ENCODE measurements around the gene BTBD6. TPM values are rescaled to one million over a fixed set of nuclear protein-coding genes. Genes with fewer than 3 reads are reported as not detected.

The BTBD6 gene
- total and polyA plus RNA-seq, 2 experiments from 2014 or later = 2.2 to 11.6 TPM

DNA sequence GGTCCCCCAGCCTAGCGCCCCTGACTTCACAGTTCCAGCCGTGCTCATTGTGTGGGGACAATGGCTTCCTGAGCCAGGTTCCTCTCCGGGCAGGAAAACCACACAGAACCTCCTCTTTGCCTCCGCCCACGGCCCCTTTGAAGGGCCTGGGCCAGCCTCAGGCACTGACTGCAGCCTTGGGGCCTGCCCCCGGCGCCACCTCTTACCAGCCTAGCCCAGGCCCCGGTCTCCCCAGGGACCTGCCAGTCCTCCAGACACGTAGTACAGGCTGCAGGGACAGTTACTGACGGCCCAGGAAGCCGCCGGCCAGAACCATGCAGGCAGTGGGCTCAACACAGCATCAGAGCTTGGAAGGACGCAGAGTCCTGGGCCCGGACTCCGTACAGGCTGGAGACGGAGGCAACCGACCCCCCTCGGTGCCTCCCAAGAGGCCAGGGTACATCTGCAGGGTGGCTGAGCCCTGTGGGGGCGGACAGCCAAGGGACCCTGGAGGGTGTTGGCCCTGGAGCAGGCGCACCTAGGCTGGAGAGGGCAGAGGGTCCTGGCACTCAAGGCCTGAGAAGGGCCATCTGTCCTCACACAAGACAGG is 46.3 kb upstream of the BTBD6 start (continued):
- TF ChIP-seq, protein P1, sequence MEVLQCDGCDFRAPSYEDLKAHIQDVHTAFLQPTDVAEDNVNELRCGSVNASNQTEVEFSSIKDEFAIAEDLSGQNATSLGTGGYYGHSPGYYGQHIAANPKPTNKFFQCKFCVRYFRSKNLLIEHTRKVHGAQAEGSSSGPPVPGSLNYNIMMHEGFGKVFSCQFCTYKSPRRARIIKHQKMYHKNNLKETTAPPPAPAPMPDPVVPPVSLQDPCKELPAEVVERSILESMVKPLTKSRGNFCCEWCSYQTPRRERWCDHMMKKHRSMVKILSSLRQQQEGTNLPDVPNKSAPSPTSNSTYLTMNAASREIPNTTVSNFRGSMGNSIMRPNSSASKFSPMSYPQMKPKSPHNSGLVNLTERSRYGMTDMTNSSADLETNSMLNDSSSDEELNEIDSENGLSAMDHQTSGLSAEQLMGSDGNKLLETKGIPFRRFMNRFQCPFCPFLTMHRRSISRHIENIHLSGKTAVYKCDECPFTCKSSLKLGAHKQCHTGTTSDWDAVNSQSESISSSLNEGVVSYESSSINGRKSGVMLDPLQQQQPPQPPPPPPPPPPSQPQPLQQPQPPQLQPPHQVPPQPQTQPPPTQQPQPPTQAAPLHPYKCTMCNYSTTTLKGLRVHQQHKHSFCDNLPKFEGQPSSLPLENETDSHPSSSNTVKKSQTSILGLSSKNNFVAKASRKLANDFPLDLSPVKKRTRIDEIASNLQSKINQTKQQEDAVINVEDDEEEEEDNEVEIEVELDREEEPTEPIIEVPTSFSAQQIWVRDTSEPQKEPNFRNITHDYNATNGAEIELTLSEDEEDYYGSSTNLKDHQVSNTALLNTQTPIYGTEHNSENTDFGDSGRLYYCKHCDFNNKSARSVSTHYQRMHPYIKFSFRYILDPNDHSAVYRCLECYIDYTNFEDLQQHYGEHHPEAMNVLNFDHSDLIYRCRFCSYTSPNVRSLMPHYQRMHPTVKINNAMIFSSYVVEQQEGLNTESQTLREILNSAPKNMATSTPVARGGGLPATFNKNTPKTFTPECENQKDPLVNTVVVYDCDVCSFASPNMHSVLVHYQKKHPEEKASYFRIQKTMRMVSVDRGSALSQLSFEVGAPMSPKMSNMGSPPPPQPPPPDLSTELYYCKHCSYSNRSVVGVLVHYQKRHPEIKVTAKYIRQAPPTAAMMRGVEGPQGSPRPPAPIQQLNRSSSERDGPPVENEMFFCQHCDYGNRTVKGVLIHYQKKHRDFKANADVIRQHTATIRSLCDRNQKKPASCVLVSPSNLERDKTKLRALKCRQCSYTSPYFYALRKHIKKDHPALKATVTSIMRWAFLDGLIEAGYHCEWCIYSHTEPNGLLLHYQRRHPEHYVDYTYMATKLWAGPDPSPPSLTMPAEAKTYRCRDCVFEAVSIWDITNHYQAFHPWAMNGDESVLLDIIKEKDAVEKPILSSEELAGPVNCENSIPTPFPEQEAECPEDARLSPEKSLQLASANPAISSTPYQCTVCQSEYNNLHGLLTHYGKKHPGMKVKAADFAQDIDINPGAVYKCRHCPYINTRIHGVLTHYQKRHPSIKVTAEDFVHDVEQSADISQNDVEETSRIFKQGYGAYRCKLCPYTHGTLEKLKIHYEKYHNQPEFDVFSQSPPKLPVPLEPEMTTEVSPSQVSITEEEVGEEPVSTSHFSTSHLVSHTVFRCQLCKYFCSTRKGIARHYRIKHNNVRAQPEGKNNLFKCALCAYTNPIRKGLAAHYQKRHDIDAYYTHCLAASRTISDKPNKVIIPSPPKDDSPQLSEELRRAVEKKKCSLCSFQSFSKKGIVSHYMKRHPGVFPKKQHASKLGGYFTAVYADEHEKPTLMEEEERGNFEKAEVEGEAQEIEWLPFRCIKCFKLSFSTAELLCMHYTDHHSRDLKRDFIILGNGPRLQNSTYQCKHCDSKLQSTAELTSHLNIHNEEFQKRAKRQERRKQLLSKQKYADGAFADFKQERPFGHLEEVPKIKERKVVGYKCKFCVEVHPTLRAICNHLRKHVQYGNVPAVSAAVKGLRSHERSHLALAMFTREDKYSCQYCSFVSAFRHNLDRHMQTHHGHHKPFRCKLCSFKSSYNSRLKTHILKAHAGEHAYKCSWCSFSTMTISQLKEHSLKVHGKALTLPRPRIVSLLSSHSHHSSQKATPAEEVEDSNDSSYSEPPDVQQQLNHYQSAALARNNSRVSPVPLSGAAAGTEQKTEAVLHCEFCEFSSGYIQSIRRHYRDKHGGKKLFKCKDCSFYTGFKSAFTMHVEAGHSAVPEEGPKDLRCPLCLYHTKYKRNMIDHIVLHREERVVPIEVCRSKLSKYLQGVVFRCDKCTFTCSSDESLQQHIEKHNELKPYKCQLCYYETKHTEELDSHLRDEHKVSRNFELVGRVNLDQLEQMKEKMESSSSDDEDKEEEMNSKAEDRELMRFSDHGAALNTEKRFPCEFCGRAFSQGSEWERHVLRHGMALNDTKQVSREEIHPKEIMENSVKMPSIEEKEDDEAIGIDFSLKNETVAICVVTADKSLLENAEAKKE (CRISPR knock-in tag; IDR thresholded peaks at IDR 0.05) = no peak
- no peak for TF ChIP-seq JUNB (IDR thresholded peaks at IDR 0.05; ENCODE audit: unreplicated experiment)
- TF ChIP-seq EZH2 (IDR thresholded peaks at IDR 0.05; ENCODE audit: low read depth, unreplicated experiment) = no peak
- TF ChIP-seq, protein P2, sequence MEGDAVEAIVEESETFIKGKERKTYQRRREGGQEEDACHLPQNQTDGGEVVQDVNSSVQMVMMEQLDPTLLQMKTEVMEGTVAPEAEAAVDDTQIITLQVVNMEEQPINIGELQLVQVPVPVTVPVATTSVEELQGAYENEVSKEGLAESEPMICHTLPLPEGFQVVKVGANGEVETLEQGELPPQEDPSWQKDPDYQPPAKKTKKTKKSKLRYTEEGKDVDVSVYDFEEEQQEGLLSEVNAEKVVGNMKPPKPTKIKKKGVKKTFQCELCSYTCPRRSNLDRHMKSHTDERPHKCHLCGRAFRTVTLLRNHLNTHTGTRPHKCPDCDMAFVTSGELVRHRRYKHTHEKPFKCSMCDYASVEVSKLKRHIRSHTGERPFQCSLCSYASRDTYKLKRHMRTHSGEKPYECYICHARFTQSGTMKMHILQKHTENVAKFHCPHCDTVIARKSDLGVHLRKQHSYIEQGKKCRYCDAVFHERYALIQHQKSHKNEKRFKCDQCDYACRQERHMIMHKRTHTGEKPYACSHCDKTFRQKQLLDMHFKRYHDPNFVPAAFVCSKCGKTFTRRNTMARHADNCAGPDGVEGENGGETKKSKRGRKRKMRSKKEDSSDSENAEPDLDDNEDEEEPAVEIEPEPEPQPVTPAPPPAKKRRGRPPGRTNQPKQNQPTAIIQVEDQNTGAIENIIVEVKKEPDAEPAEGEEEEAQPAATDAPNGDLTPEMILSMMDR (conservative IDR thresholded peaks at IDR 0.05; ENCODE audit: low read depth in 2 of 2) = no peak

DNA sequence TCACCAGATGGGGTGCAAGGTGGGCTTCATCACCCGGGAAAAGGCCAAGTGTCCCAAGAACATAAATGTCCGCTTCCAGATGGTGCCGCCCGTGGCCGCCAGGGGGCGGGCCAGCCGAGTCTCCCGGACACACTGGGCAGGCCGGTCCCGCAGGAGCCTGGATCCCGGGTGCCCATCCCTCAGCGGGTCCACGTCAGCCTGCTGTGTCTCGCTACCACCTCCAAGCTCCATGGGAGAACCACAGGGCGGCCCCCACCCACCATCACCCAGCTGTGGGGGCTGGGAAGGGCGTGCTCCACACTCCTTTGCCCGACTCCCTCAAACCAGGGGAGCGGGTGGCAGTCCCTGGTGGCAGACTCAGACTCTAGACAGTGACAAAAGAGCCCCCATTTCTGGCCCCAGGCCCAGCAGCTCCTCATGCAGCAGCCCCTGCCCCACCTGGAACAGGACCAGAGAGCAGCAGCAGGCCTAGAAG is 45.2 kb upstream of the BTBD6 start:
- Histone ChIP-seq H3F3A (replicated peaks; ENCODE audit: low read depth) (no peaks in the 10 kb centered on the region), H3K27me3 (ENCODE audit: insufficient read depth) (no peaks in the 10 kb centered on the region), H3K4me2 (peak overlapping the region; percentile 67; the same call in 1 of the 2 replicates), H3K9me2 (ENCODE audit: insufficient read depth) (no peaks in the 10 kb centered on the region), H3K27ac (ENCODE audit: low read depth) (no peak overlapping the region), H3K79me2 (replicated peaks; ENCODE audit: insufficient read depth) (no peaks in the 10 kb centered on the region), H3K36me3 (ENCODE audit: insufficient read depth) (no peaks in the 10 kb centered on the region), H4K20me1 (replicated peaks; ENCODE audit: insufficient read depth) (no peaks in the 10 kb centered on the region), H3K4me3 (0 out of 2 replicates have a peak overlapping the region, but pooled peaks have one; percentile 32), H2AFZ (no peak overlapping the region), H3K4me1 (ENCODE audit: insufficient read depth) (no peaks in the 10 kb centered on the region; the same call in 1 of the 2 replicates)
- TF ChIP-seq, protein P3, sequence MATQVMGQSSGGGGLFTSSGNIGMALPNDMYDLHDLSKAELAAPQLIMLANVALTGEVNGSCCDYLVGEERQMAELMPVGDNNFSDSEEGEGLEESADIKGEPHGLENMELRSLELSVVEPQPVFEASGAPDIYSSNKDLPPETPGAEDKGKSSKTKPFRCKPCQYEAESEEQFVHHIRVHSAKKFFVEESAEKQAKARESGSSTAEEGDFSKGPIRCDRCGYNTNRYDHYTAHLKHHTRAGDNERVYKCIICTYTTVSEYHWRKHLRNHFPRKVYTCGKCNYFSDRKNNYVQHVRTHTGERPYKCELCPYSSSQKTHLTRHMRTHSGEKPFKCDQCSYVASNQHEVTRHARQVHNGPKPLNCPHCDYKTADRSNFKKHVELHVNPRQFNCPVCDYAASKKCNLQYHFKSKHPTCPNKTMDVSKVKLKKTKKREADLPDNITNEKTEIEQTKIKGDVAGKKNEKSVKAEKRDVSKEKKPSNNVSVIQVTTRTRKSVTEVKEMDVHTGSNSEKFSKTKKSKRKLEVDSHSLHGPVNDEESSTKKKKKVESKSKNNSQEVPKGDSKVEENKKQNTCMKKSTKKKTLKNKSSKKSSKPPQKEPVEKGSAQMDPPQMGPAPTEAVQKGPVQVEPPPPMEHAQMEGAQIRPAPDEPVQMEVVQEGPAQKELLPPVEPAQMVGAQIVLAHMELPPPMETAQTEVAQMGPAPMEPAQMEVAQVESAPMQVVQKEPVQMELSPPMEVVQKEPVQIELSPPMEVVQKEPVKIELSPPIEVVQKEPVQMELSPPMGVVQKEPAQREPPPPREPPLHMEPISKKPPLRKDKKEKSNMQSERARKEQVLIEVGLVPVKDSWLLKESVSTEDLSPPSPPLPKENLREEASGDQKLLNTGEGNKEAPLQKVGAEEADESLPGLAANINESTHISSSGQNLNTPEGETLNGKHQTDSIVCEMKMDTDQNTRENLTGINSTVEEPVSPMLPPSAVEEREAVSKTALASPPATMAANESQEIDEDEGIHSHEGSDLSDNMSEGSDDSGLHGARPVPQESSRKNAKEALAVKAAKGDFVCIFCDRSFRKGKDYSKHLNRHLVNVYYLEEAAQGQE (IDR thresholded peaks at IDR 0.05; ENCODE audit: unreplicated experiment) = no peak
- TF ChIP-seq, protein P2 (conservative IDR thresholded peaks at IDR 0.05; ENCODE audit: low read depth in 2 of 2) = peak; percentile 80 to 82
- H3K4me3 Mint-ChIP-seq = no peak overlapping the region
- peak; percentile 82 for DNase-seq (ENCODE audit: low spot score)
- no peaks in the 10 kb centered on the region for H3K9me3 Mint-ChIP-seq
- H3K36me3 Mint-ChIP-seq (ENCODE audit: low read depth) = no peaks in the 10 kb centered on the region
- H3K27ac Mint-ChIP-seq = no peak overlapping the region
- H3K27me3 Mint-ChIP-seq (ENCODE audit: insufficient read depth, low read depth, poor library complexity) = peaks cover 13% of the 10 kb centered on the region
- ATAC-seq = peak; percentile 67
- no peaks in the 10 kb centered on the region for H3K4me1 Mint-ChIP-seq
